GM19025 (cell line): ENCODE results near the gene C1QA.
"Not testable (repeated sequence)": the region's sequence is repeated elsewhere in the genome, so short reads cannot be mapped to it uniquely, and the experiment has no call there.

Source experiments
- ATAC-seq: cut with Tn5 transposase; IDR thresholded peaks from one replicate; pipeline ENCODE4 v1.9.1; 2021; ENCODE audit warnings: mild to moderate bottlenecking, low read depth, moderate library complexity; ENCODE audit not compliant: unreplicated experiment

Gene C1QA

DNA sequence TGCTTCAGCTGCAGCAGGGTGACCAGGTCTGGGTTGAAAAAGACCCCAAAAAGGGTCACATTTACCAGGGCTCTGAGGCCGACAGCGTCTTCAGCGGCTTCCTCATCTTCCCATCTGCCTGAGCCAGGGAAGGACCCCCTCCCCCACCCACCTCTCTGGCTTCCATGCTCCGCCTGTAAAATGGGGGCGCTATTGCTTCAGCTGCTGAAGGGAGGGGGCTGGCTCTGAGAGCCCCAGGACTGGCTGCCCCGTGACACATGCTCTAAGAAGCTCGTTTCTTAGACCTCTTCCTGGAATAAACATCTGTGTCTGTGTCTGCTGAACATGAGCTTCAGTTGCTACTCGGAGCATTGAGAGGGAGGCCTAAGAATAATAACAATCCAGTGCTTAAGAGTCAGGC is 2.9 kb downstream of the C1QA start:
- ATAC-seq = no peak

DNA sequence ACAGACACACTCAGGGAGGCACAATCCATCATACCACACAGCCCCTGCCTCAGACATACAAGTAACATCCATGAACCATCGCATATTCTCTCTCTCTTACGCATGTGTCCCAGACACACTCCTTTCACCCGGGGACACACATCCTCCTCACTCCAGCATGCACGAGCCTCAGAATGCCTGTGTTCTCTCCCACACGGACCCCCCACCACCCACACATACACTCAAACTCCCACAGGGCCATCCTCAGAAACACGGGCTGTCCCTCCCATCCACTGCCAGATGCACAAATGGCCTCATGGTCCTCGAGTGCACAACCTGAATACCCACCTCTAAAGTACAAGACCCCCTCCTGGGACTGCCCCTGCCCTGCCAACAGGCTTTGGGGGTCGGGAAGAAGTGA is 4.8 kb downstream of the C1QA start:
- no peak for ATAC-seq

DNA sequence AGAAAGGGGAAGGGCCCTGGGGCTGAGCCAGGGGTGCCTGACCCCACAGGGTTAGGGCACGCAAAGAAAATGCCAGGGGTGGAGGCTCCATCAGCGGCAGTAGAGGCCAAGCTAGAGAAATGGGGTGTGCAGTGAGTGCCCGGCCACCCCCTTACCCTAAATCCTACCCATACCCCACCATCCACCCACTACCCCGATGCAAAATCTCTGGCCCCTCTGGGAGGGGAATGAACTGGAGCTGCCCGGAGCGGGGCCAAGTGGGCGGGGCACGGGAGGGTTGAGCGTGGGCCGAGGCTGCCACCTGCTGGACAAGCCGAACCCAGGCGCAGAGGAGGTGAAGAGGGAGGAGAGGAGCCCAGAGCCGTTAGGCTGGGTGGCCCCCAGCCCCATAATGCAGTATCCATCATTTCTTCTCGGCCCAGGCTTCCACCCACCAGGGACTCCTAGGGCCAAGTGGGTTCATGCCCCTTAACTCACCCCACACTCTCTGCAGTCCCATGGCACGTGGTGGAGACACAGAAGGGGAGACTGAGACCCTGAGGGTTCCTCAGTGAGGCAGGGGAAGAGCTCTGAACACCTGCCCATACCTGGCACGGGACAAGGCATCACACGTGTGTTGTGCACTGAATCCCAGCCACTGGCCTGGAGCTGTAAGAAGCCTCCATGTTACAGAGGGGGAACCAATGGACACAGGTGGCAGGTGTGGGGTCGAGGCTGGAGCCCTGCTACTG is 5.6 kb downstream of the C1QA start:
- ATAC-seq = no peak

DNA sequence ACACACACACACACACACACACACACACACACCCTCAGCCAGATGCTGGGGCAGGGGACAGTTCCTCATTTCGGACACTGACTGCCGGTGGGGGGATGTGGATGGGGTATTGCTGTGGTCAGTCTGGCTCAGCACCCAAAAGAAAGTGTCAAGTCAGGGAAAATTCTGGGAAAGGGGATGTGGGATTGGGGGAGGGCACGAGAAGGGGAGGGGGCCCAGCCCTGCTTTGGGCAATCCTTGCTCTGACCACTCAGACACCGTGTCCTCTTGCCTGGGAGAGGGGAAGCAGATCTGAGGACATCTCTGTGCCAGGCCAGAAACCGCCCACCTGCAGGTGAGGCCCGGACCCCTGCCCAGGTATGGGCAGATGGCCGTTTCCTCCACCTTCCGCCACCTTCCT is 7.0 kb downstream of the C1QA start, which contains the start of gene C1QC:
Gene C1QC (plus strand): TSS at position 253 of the 400 bp plus-strand sequence. CDS start 391 bp downstream, outside the sequence.
- ATAC-seq = no peak

DNA sequence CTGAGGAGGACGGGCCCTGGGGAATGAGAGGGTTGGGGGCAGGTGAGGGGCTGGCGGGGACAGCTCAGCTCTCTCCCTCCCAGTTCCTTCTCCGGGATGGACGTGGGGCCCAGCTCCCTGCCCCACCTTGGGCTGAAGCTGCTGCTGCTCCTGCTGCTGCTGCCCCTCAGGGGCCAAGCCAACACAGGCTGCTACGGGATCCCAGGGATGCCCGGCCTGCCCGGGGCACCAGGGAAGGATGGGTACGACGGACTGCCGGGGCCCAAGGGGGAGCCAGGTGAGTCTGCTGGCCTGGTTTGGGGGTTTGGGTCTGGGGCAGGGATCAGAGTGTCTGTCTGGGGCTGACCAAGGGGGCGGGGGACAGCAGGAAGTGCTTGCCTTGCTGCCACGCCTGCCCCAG is 7.5 kb downstream of the C1QA start:
- no peak for ATAC-seq

DNA sequence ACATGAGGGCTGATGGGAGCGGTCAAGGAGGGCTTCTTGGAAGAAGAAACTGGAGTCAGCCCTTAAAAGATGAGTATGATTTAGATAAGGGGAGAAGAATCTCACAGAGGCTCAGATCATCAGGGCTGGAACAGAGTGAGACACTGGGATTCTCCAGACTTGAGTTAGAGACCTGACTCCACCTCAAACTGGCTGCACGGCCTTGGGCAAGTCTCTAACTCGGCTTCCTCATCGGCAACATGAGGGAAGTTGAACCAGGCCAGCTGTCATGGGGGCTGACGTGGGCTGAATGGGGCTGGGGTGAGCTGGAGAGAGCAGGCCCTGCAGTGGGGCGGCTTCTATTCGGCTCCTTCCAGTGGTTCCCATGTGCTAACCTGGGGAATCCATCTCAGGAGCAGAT is 9.5 kb downstream of the C1QA start:
- ATAC-seq = no peak

DNA sequence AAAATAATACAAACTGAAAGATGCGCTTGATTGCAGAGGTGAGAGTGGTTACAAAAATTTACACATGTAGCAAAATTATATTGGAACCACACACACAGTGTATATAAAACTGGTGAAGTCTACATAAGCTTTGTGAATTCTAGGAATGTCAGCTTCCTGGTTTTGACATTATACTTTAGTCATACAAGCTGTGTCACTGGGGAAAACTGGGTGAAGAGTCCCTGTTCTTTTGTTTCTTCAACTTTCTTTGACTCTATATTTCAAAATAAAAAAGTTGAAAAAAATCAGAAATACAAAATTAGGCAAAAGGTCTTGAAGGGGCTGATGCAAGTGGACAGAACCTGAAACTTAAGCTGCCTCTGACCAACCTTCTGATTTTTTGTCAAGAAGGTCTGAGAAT is 10.0 kb downstream of the C1QA start:
- no peak for ATAC-seq

DNA sequence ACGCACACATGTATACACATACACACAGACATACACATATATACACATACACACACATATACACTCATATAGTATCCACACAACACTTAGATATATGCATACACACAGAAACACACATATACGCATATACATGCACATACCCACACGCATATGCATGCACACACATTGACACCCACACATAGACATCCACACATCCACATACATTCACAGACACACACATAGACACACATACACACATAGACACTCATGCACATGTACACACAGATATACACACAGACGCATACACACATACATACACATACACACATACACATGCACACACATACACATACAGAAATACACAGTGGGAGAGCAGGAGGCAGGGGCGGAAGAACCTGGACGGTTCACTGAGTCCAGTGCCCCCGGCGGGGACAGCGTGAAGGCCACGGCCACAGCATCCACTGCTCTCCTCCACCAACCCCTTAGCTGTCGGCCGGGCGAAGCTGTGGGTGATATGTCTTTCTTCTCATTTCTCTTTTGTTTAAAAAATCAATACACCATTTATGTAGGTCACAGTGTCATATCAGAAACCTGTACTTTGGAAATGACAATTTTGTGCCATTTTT is 13.8 kb downstream of the C1QA start:
- no peak for ATAC-seq

DNA sequence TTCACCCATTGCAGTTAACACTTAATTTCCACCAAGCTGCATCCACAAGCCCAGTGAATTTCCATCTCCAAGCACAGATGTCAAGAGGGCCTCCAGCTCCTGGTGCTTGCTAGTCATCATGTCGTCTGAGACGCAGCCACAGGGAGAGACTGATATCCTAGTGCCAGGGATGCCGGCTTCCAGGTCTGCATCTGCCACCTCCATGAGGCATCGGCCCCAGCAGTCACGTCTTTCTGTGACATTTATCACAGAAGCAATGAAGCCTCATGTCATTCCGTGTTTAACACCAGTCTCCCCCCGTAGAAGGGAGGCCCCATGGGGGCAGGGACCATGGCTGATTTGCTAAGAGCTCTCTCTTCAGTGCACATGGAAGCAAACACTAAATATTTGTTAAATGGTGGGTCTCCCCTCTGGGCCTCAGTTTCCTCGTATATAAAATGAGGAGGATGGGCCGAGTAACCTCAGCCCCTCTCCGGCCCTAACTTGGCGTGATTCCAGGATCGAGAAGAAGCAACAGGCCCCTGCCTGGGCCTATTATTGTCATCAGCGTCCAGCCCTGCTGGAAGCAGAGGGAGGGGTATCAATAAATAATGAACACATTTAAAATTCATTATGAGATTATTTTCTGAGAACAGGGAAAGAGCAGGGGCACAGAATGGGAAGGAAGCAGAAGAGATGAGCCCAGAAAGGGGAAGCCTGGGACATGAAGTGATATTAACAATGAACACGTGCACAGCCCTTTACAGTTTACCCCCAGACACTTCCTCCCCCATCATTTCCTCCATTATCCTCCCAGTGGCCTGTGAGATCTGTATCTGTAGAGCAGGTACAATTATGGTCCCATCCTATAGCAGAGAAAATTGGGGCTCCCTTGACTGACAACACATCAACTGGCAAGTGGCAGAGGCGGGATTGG is 15.8 kb downstream of the C1QA start:
- no peak for ATAC-seq

DNA sequence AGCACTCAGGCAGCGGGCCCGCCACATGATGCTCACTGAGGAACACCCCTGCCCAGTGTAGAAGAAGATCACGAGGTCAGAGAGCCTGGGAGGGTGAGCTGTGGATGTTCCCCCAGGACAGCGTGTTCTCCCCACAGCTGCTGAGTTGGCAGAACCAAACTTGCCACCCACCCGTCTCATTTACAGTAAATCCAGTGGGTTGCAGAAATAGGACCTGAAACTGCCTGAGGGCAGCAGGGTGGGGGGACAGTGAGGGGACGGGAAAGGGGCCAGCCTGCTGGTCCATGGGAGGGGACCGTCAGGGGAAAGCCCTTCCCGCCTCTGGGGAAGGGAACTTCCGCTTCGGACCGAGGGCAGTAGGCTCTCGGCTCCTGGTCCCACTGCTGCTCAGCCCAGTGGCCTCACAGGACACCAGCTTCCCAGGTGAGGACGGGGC is 16.5 kb downstream of the C1QA start, which contains the start of gene C1QB:
Gene C1QB (plus strand): TSS at position 356 of the 436 bp plus-strand sequence. CDS start 6,227 bp downstream, outside the sequence.
- no peak for ATAC-seq

DNA sequence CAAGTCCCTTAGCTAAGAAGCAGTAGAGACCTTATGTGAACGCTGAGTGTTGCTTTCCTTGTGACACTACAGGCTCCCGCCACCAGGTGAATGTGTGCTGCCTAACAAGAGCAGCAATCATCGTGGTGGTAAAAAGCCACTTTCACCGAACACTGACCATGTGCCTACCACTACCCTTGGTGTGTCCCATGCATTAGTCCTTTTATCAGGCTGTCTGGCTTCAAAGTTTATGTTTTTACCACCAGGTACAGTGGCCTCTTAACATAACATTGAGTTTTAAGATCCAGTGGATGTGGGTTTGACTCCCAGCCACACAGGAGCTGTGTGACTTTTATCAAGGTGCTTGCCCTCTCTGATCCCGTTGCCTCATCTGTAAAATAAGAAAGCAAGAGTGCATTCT is 18.3 kb downstream of the C1QA start:
- no peak for ATAC-seq

DNA sequence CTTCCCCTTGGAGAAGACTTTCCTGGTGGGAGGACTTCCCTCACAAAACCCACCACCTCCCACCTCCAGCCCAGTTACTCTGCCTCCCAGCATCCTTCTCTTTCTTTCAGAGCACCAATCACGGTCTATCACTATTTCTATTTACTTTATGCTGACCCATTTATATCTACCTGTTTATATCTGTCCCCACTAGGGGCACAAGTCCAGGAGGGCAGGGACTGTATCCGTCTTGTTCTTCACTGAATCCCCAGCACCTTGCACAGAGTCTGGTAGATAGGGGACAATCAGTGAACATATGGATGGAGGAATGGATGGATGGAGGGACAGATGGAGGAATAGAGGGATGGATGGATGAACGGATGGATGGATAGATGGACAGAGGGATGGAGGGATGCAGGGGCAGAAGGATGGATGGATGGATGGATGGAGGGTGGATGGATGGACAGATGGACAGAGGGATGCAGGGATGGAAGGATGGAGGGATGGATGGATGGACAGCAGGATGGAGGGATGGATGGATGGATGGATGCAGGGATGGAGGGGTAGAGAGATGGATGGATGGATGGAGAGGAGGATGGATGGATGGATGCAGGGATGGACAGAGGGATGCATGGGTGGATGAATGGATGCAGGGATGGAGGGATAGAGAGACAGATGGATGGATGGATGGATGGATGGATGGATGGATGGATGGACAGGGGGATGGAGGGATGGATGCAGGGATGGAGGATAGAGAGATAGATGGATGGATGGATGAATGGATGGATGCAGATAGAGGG is 22.1 kb downstream of the C1QA start:
- ATAC-seq = no peak

DNA sequence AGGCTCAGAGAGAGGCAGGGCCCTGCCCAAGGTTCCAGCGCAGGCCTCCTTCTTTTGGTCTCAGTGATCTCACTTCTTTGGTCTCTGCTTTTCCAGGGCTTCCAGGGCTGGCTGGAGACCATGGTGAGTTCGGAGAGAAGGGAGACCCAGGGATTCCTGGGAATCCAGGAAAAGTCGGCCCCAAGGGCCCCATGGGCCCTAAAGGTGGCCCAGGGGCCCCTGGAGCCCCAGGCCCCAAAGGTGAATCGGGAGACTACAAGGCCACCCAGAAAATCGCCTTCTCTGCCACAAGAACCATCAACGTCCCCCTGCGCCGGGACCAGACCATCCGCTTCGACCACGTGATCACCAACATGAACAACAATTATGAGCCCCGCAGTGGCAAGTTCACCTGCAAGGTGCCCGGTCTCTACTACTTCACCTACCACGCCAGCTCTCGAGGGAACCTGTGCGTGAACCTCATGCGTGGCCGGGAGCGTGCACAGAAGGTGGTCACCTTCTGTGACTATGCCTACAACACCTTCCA is 24.4 kb downstream of the C1QA start:
- ATAC-seq = no peak

DNA sequence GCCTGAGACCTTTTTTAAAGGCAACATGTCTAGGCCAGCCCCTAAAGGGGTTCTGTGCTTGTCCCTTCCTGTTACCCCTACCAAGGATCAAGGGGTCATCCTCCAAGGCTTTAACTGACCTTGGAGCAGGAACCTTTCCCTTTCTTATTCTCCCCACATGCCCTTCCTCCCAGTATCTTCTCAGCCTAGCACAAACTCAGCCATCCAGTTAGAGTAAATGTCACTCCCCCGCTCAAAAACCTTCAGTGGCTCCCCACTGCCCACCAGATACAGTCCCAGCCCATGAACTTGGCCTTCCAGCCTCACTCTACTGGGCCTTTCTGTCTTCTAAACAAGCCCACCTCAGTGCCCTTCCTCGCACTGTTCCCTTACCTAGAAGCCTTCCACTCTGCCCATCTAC is 25.5 kb downstream of the C1QA start:
- ATAC-seq = no peak

DNA sequence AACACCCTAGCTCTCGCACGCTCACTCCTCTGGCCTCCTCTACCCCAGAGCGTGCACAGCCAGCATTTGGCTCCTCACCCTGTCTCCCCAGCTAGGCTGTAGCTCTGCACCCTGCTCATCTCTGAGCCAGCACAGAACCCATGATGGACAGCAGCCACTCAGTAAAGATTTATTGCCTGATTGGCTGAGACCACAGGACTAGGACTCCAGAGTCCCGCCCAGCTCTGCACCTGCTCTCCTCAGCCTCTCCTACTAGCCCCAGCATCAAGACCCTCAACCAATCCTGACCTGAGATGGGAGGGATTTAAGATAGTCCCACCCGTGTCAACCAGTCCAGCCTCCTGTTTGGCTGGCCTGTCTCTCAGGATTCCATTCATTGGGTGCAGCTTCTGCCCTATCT is 25.9 kb downstream of the C1QA start:
- ATAC-seq = no peak

DNA sequence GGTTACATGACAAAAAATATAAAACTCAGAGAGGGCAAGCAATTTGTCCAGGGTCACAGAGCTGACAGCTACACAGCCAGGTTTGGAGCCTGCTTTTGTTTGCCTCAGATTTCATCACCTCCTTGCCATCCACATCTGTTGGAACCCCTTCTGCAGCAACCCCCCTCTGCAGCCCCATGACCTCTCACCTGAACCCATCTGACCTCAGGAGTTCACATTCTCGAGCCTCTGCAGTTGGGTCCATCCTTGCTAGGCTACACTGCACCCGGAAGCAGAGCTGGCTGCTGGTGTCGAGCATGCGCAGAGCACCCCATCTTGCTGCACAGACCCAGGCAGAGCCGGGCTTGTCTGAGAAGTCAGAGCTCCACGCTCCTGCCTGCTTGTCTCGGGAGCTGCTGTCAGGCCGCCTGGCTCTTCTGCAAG is 26.6 kb downstream of the C1QA start:
- no peak for ATAC-seq

DNA sequence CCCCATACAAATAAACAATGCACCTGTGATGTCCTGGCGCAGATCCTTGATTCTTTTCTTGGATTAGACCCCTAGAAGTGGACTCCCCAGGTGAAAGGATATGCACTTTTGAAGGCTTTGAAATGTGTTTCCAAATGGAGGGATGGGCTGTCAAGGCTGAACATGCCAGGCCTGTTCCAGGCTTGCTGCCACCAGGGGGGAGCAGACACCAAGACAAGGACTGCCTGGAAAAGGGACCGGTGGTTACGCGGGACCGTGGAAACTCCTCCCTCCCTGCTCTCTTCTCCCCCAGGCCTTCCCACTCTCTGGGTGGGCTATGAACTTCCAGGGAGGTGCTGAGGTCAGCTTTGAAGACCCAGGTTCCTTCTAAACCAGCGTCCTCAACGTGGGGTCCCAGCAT is 29.3 kb downstream of the C1QA start:
- no peak for ATAC-seq

DNA sequence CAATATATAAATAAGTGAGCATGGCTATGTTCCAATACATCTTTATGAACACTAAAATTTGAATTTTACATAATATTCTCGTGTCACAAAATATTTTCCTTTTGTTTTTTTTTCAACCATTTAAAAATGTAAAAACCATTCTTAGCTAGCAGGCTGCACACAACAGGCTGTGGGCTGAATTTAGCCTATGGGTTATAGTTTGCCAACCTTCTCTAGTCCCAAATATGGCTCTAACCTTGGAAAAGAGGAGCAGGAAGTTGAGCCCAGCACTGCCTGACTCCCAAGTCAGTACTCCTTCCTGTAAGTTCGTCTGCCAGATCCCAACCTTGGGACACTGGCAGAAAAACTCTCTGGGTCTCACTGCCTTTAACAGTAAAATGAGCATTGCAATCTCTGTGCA is 30.0 kb downstream of the C1QA start:
- ATAC-seq = no peak

DNA sequence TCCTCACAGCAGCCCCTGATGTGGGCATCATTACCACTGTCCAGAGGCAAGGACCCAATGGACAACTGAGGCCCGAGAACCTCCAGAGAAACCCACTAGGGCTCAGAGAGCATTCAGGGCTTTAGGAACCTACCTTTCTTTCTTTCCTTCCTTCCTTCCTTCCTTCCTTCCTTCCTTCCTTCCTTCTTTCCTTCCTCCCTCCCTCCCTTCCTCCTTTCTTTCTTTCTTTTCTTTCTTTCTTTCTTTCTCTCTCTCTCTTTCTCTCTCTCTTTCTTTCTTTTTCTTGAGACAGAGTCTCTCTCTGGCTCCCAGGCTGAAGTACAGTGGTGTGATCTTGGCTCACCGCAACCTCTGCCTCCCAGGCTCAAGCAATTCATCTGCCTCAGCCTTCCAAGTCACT is 32.4 kb downstream of the C1QA start:
- not testable (repeated sequence) for ATAC-seq

DNA sequence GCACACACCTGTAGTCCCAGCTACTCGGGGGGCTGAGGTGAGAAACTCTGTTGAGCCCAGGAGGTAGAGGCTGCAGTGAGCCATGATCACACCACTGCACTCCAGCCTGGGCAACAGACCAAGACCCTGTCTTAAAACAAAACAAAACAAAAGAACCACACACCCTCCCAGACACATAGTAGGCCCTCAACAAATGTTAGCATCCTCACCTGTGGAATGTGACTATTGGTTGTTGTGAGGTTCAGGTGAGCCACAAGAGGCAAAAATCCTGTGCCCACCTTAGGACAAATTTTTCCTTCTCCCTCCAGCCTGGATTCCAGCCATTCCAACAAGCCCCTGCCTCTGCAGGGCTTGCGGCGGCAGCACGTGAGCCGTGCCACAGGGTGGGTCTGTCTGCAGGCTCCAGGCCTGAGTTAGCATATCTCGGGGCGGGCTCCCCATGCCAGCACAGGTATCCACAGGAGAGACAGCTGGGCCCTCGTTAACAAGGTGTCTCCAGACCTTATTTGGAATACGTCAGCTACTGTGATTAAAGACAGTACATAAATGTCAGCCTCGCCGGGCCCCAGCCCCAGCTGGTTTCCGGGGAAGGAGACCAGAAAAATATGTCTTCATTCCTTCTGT is 34.0 kb downstream of the C1QA start:
- ATAC-seq = no peak
